IMR-90 (cell line): ENCODE data around the gene RNF111. TPM values are rescaled to one million over a fixed set of nuclear protein-coding genes. Genes with fewer than 3 reads are reported as not detected.

ENCODE experiments used
- ATAC-seq: fragments of 200-7000 bp; cut with Tn5 transposase; 2 replicates; pipeline ENCODE4 v1.9.1; 2020; ENCODE audit warnings: low read depth, mild to moderate bottlenecking, moderate library complexity
- BruUV-seq: library from RNA; stranded (reverse); fragments of 400-500 nt; replicated peaks from 2 replicates; lab custom pipeline; 2021; lab: Mats Ljungman, UMichigan
- CTCF ChIA-PET: fragments of 300-600 bp; formaldehyde crosslinking; extraction: SDS; loops from one replicate; lab custom pipeline; 2021; ENCODE audit warnings: antibody characterized with exemption; lab: Yijun Ruan, JAX
- POLR2A ChIA-PET: fragments of 300-600 bp; sonication (Branson Sonifier 250); formaldehyde crosslinking; loops from one replicate; lab custom pipeline; 2022; ENCODE audit warnings: antibody characterized with exemption; ENCODE audit not compliant: unreplicated experiment; lab: Charles Lee
- DNase-seq: peaks from one replicate; pipeline ENCODE4 v3.0.0; 2013
- H2AFZ ChIP-seq: replicated peaks from 2 replicates; pipeline ENCODE3; 2013; ENCODE audit warnings: low read length, mild to moderate bottlenecking; ENCODE audit not compliant: poor library complexity
- H2AK5ac ChIP-seq: 2 replicates; pipeline ENCODE4 v1.6.1; 2013; ENCODE audit warnings: low read depth, low read length, inconsistent platforms
- H2AK9ac ChIP-seq: replicated peaks from 2 replicates; pipeline ENCODE3; 2013; ENCODE audit warnings: mild to moderate bottlenecking, low read depth, low read length, moderate library complexity; ENCODE audit not compliant: poor library complexity
- H2BK120ac ChIP-seq: 2 replicates; pipeline ENCODE4 v1.6.1; 2013; ENCODE audit warnings: low read depth, low read length, inconsistent platforms
- H2BK15ac ChIP-seq: 3 replicates; pipeline ENCODE4 v1.6.1; 2013; ENCODE audit warnings: low read depth, low read length, inconsistent platforms
- H2BK20ac ChIP-seq: 2 replicates; pipeline ENCODE4 v1.6.1; 2013; ENCODE audit warnings: low read depth, mild to moderate bottlenecking, inconsistent platforms, low read length, moderate library complexity
- H2BK5ac ChIP-seq: 2 replicates; pipeline ENCODE4 v1.6.1; 2013; ENCODE audit warnings: mild to moderate bottlenecking, low read depth, low read length, inconsistent platforms; ENCODE audit not compliant: poor library complexity, severe bottlenecking
- H3K14ac ChIP-seq: replicated peaks from 2 replicates; pipeline ENCODE4 v1.6.1; 2013; ENCODE audit warnings: low read depth, low read length, inconsistent platforms
- H3K18ac ChIP-seq: 2 replicates; pipeline ENCODE4 v1.6.1; 2013; ENCODE audit warnings: low read depth, low read length, control low read depth
- H3K23ac ChIP-seq: 2 replicates; pipeline ENCODE4 v1.6.1; 2013; ENCODE audit warnings: low read depth, low read length, inconsistent platforms
- H3K27ac ChIP-seq: 2 replicates; pipeline ENCODE4 v1.5.1; 2013; ENCODE audit warnings: mild to moderate bottlenecking, control low read depth, low read length; ENCODE audit not compliant: insufficient read depth
- H3K27me3 ChIP-seq: 2 replicates; pipeline ENCODE4 v1.6.1; 2013; ENCODE audit warnings: low read length; ENCODE audit not compliant: control insufficient read depth, insufficient read depth
- H3K36me3 ChIP-seq: 2 replicates; pipeline ENCODE4 v1.6.1; 2013; ENCODE audit warnings: low read length, mixed read lengths; ENCODE audit not compliant: control insufficient read depth, insufficient read depth
- H3K4ac ChIP-seq: 2 replicates; pipeline ENCODE4 v1.6.1; 2013; ENCODE audit warnings: low read depth, low read length, inconsistent platforms
- H3K4me1 ChIP-seq: 2 replicates; pipeline ENCODE4 v1.6.1; 2013; ENCODE audit warnings: low read length, mixed read lengths; ENCODE audit not compliant: control insufficient read depth, insufficient read depth
- H3K4me2 ChIP-seq: 2 replicates; pipeline ENCODE4 v1.6.1; 2013; ENCODE audit warnings: low read depth, mild to moderate bottlenecking, control low read depth, low read length, moderate library complexity
- H3K4me3 ChIP-seq: 2 replicates; pipeline ENCODE4 v1.5.1; 2013; ENCODE audit warnings: low read depth, mild to moderate bottlenecking, control low read depth, low read length, moderate library complexity; ENCODE audit not compliant: insufficient read depth
- H3K56ac ChIP-seq: 2 replicates; pipeline ENCODE4 v1.6.1; 2013; ENCODE audit warnings: low read length, inconsistent platforms; ENCODE audit not compliant: insufficient read depth; ENCODE audit errors: extremely low read depth
- H3K79me1 ChIP-seq, 2 experiments: 2 replicates each; pipeline ENCODE4 v1.6.1; 2013; ENCODE audit warnings: low read length in 2 of 2, inconsistent platforms in 1 of 2, low read depth in 1 of 2
- H3K9ac ChIP-seq: 2 replicates; pipeline ENCODE4 v1.6.1; 2013; ENCODE audit warnings: low read depth, low read length, control low read depth
- H3K9me1 ChIP-seq: 2 replicates; pipeline ENCODE4 v1.6.1; 2013; ENCODE audit warnings: low read length, inconsistent platforms; ENCODE audit not compliant: insufficient read depth
- H3K9me3 ChIP-seq: 2 replicates; pipeline ENCODE4 v1.6.1; 2013; ENCODE audit warnings: low read length; ENCODE audit not compliant: control insufficient read depth, insufficient read depth
- H4K20me1 ChIP-seq: 2 replicates; pipeline ENCODE4 v1.6.1; 2013; ENCODE audit warnings: low read length, inconsistent platforms; ENCODE audit not compliant: insufficient read depth
- H4K5ac ChIP-seq: 2 replicates; pipeline ENCODE4 v1.6.1; 2013; ENCODE audit warnings: mild to moderate bottlenecking, low read depth, low read length, control low read depth
- H4K8ac ChIP-seq, 2 experiments: 2 replicates each; pipeline ENCODE4 v1.6.1; 2013; ENCODE audit warnings: low read depth in 2 of 2, low read length in 2 of 2, control low read depth in 1 of 2, inconsistent platforms in 1 of 2
- H4K91ac ChIP-seq: 2 replicates; pipeline ENCODE4 v1.6.1; 2013; ENCODE audit warnings: low read depth, low read length, inconsistent platforms; ENCODE audit not compliant: insufficient read depth
- BHLHE40 ChIP-seq: fragments of 150-350 bp; IDR thresholded peaks from 2 replicates; pipeline ENCODE4 v1.6.1; 2016; ENCODE audit warnings: mild to moderate bottlenecking, low read depth, low read length
- CEBPB ChIP-seq: IDR thresholded peaks from 2 replicates; pipeline ENCODE4 v1.6.1; 2012; ENCODE audit warnings: low read depth, low read length, improper control_type of control experiment
- CHD1 ChIP-seq: IDR thresholded peaks from 2 replicates; pipeline ENCODE4 v1.6.1; 2012; ENCODE audit warnings: low read depth, low read length, improper control_type of control experiment
- FOS ChIP-seq: fragments of 150-350 bp; IDR thresholded peaks from 2 replicates; pipeline ENCODE4 v1.6.1; 2016; ENCODE audit warnings: low read depth, low read length
- MAFK ChIP-seq: IDR thresholded peaks from 2 replicates; pipeline ENCODE4 v1.6.1; 2012; ENCODE audit warnings: low read depth, low read length, improper control_type of control experiment
- MAZ ChIP-seq: IDR thresholded peaks from 2 replicates; pipeline ENCODE4 v1.6.1; 2012; ENCODE audit warnings: low read depth, mild to moderate bottlenecking, low read length, improper control_type of control experiment, moderate library complexity, borderline replicate concordance
- MXI1 ChIP-seq: IDR thresholded peaks from 2 replicates; pipeline ENCODE4 v1.6.1; 2012; ENCODE audit warnings: low read depth, mild to moderate bottlenecking, low read length, moderate library complexity, borderline replicate concordance
- NFE2L2 ChIP-seq: fragments of 150-350 bp; IDR thresholded peaks from 2 replicates; pipeline ENCODE4 v1.6.1; 2016; ENCODE audit warnings: low read depth, mild to moderate bottlenecking, low read length
- POLR2A ChIP-seq: IDR thresholded peaks from 2 replicates; pipeline ENCODE4 v1.6.1; 2012; ENCODE audit warnings: mild to moderate bottlenecking, low read depth, low read length
- RAD21 ChIP-seq: IDR thresholded peaks from 2 replicates; pipeline ENCODE4 v1.6.1; 2012; ENCODE audit warnings: low read length, improper control_type of control experiment
- RCOR1 ChIP-seq: IDR thresholded peaks from 2 replicates; pipeline ENCODE4 v1.6.1; 2012; ENCODE audit warnings: mild to moderate bottlenecking, low read length, improper control_type of control experiment; ENCODE audit not compliant: insufficient replicate concordance
- RFX5 ChIP-seq: IDR thresholded peaks from 2 replicates; pipeline ENCODE4 v1.8.0; 2012; ENCODE audit warnings: low read depth, mild to moderate bottlenecking, low read length, moderate library complexity
- SMC3 ChIP-seq: fragments of 150-350 bp; IDR thresholded peaks from 2 replicates; pipeline ENCODE4 v1.6.1; 2016; ENCODE audit warnings: low read depth, mild to moderate bottlenecking, antibody characterized with exemption, low read length, moderate library complexity
- WGBS, 2 experiments: methylation state at CpG; one replicate each; pipeline versions ENCODE4 v1.1.5 to v1.1.7; 2013; ENCODE audit warnings: missing lambda C conversion rate in 2 of 2; ENCODE audit not compliant: insufficient read length in 1 of 2; ENCODE audit errors: extremely low coverage in 2 of 2; 5-methylcytosine and 5-hydroxymethylcytosine counted together
- dilution Hi-C: fragments of 300-500 bp; cut with HindIII; formaldehyde crosslinking; loops from one replicate; pipeline ENCODE4 v1.14.3; 2018; ENCODE audit warnings: low sequenced_read_pairs; ENCODE audit not compliant: unreplicated experiment
- in situ Hi-C: fragments of 300-500 bp; cut with MboI; formaldehyde crosslinking; loops from 3 replicates; pipeline ENCODE4 v1.14.3; 2019; ENCODE audit warnings: low sequenced_read_pairs, inconsistent platforms, mixed read lengths
- intact Hi-C: fragments of 100-400 bp; cut with micrococcal nuclease; formaldehyde crosslinking; loops from 2 replicates; pipeline ENCODE4 v1.10.0; 2022
- polyA plus RNA-seq, 3 experiments: library from polyadenylated mRNA; depleted of rRNA; stranded (reverse); fragments of >200 nt; gene quantifications; 2 replicates each; pipeline ENCODE4 v1.2.3, GENCODE V29; 2012; ENCODE audit warnings: low replicate concordance in 1 of 3
- total RNA-seq: library from RNA; depleted of rRNA; stranded (reverse); fragments of >200 nt; gene quantifications from 2 replicates; pipeline ENCODE4 v1.2.3, GENCODE V29; 2012
- TF ChIP-seq, protein P1 (sequence below): fragments of 150-350 bp; IDR thresholded peaks from 2 replicates; pipeline ENCODE4 v1.6.1; 2016; ENCODE audit warnings: low read depth, mild to moderate bottlenecking, low read length, moderate library complexity, borderline replicate concordance
- TF ChIP-seq, protein P2 (sequence below): fragments of 150-350 bp; IDR thresholded peaks from 2 replicates; pipeline ENCODE4 v1.6.1; 2017; ENCODE audit warnings: mild to moderate bottlenecking, antibody characterized with exemption, low read length, low read depth
- TF ChIP-seq, protein P3 (sequence below): conservative IDR thresholded peaks from 2 replicates; pipeline ENCODE4 v1.5.1; 2012; ENCODE audit warnings: mild to moderate bottlenecking, low read depth, low read length, improper control_type of control experiment

The RNF111 gene
- total and polyA plus RNA-seq, 2 of the 4 experiments (the other 2 are of a cell fraction): 13.5 to 20.1 TPM

DNA sequence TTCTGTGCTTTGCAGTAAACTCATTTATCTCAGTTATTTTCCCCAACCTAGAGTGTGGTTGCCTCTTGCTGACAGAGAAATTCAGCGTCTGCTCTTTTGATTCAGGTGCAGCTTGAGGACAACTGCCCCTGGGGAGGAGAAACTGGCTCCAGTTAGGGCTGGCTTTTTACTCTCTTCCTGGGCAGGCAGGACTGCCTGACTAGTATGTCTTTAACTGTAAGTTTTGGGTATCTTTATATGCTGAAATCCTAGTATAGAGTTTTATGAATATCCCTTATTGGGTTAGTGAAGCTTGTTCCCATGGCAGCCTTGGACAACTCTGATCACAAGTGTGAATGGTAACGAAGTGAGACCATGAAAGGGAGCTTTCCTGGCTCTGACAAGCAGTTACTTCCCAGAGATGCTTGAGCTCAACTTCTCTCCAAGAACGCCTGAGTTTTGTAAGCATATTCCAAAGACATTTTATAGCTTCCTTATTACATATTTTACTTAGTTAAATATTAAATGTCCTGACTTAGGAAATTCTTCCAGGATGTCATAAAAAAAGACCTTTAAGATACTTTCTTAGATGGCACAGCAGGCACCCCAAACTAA, 144.6 kb downstream of the RNF111 start:
- H2BK5ac ChIP-seq: no peak overlapping the region
- no peak overlapping the region for H3K4me2 ChIP-seq
- dilution Hi-C loops: no loop called here
- ChIA-PET POLR2A (interaction anchor here (0.6 kb wide), 1 partner anchor 13 kb away, joined by 9 read pairs; no protein-coding TSS in a partner anchor), CTCF (no interaction called here)
- H3K79me1 ChIP-seq: peaks cover 27 to 39% of the 10 kb centered on the region in 2 experiments
- intact Hi-C loops: no loop called here
- no peak overlapping the region for H3K18ac ChIP-seq
- H3K4me1 ChIP-seq: no peaks in the 10 kb centered on the region
- H2BK15ac ChIP-seq: no peak overlapping the region
- no peak overlapping the region for H3K4ac ChIP-seq
- in situ Hi-C loops: no loop called here
- no peaks in the 10 kb centered on the region; the same call in 1 of the 2 replicates for H4K20me1 ChIP-seq
- H4K5ac ChIP-seq: no peak overlapping the region
- no peak overlapping the region for H2AFZ ChIP-seq
- H2AK9ac ChIP-seq: no peak overlapping the region
- no peak overlapping the region for H2BK120ac ChIP-seq
- no peaks in the 10 kb centered on the region for H3K9me3 ChIP-seq
- peaks cover 2% of the 10 kb centered on the region for H3K9me1 ChIP-seq
- no peaks in the 10 kb centered on the region for H3K27me3 ChIP-seq
- no peak overlapping the region for H2AK5ac ChIP-seq
- no peak overlapping the region for H3K23ac ChIP-seq
- no peak overlapping the region for H3K27ac ChIP-seq
- BruUV-seq: no TSS peak
- no peak overlapping the region for H3K14ac ChIP-seq
- DNase-seq (no peak), ATAC-seq (no peak)
- H4K8ac ChIP-seq: no peak overlapping the region
- peaks cover 30% of the 10 kb centered on the region for H3K36me3 ChIP-seq
- H4K91ac ChIP-seq: no peak overlapping the region
- H3K56ac ChIP-seq: no peak overlapping the region
- no peak overlapping the region for H3K9ac ChIP-seq
- no peak overlapping the region for H2BK20ac ChIP-seq
- TF ChIP-seq MAZ (no peak), MXI1 (no peak), CEBPB (no peak), RFX5 (no peak), RAD21 (no peak), CHD1 (no peak), MAFK (no peak), FOS (no peak), SMC3 (no peak), BHLHE40 (no peak), NFE2L2 (no peak), POLR2A (no peak), RCOR1 (no peak)
- TF ChIP-seq, protein P1, sequence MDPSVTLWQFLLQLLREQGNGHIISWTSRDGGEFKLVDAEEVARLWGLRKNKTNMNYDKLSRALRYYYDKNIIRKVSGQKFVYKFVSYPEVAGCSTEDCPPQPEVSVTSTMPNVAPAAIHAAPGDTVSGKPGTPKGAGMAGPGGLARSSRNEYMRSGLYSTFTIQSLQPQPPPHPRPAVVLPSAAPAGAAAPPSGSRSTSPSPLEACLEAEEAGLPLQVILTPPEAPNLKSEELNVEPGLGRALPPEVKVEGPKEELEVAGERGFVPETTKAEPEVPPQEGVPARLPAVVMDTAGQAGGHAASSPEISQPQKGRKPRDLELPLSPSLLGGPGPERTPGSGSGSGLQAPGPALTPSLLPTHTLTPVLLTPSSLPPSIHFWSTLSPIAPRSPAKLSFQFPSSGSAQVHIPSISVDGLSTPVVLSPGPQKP: no peak
- TF ChIP-seq, protein P2, sequence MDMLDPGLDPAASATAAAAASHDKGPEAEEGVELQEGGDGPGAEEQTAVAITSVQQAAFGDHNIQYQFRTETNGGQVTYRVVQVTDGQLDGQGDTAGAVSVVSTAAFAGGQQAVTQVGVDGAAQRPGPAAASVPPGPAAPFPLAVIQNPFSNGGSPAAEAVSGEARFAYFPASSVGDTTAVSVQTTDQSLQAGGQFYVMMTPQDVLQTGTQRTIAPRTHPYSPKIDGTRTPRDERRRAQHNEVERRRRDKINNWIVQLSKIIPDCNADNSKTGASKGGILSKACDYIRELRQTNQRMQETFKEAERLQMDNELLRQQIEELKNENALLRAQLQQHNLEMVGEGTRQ: no peak
- TF ChIP-seq, protein P3, sequence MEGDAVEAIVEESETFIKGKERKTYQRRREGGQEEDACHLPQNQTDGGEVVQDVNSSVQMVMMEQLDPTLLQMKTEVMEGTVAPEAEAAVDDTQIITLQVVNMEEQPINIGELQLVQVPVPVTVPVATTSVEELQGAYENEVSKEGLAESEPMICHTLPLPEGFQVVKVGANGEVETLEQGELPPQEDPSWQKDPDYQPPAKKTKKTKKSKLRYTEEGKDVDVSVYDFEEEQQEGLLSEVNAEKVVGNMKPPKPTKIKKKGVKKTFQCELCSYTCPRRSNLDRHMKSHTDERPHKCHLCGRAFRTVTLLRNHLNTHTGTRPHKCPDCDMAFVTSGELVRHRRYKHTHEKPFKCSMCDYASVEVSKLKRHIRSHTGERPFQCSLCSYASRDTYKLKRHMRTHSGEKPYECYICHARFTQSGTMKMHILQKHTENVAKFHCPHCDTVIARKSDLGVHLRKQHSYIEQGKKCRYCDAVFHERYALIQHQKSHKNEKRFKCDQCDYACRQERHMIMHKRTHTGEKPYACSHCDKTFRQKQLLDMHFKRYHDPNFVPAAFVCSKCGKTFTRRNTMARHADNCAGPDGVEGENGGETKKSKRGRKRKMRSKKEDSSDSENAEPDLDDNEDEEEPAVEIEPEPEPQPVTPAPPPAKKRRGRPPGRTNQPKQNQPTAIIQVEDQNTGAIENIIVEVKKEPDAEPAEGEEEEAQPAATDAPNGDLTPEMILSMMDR: no peak
- H3K4me3 ChIP-seq: no peak overlapping the region
- no CpG with 5 or more reads among the region's 3 CpGs for whole genome bisulfite sequencing, 2 experiments
